Stimulated activated naive CD8-positive, alpha-beta T cell treated with anti-CD3 and anti-CD28 coated beads, Interleukin-15, amount 100 ng/mL, for 72 hours (primary cell): ENCODE results near the gene MTMR1.

Experiments used
- ATAC-seq: fragments of 150-1000 bp; cut with Tn5 transposase; 2 replicates; pipeline ENCODE4 v1.10.0; 2021; ENCODE audit warnings: mild to moderate bottlenecking, moderate library complexity
- DNase-seq, 2 donors: peaks; one replicate each; pipeline ENCODE4 v3.0.0; 2021 to 2022
- H3K27ac Mint-ChIP-seq, 2 donors: one replicate each; pipeline ENCODE4 v1.8.0; 2022; ENCODE audit warnings: mild to moderate bottlenecking in 2 of 2, mixed read lengths in 2 of 2, moderate library complexity in 2 of 2
- H3K27me3 Mint-ChIP-seq: one replicate; pipeline ENCODE4 v1.8.0; 2022; ENCODE audit warnings: mixed read lengths
- H3K4me1 Mint-ChIP-seq: one replicate; pipeline ENCODE4 v1.8.0; 2022; ENCODE audit warnings: mild to moderate bottlenecking, mixed read lengths
- H3K4me3 Mint-ChIP-seq, 2 donors: one replicate each; pipeline ENCODE4 v1.8.0; 2022; ENCODE audit warnings: mild to moderate bottlenecking in 2 of 2, mixed read lengths in 2 of 2, moderate library complexity in 1 of 2
- H3K9me3 Mint-ChIP-seq, 2 donors: one replicate each; pipeline ENCODE4 v1.8.0; 2022; ENCODE audit warnings: mixed read lengths in 2 of 2

MTMR1 gene

GRCh38 chrX:150765237-150765636 lies 72.0 kb downstream of the MTMR1 start:
- H3K27me3 Mint-ChIP-seq, result no peaks in the 10 kb centered on the region
- H3K9me3 Mint-ChIP-seq, result no peaks in the 10 kb centered on the region
- no peak for DNase-seq
- no peaks in the 10 kb centered on the region for H3K4me1 Mint-ChIP-seq
- ATAC-seq, result no peak
- H3K4me3 Mint-ChIP-seq, result no peak overlapping the region
- no peak overlapping the region for H3K27ac Mint-ChIP-seq

GRCh38 chrX:150765782-150766350 lies 72.7 kb downstream of the MTMR1 start:
- no peak overlapping the region for H3K27ac Mint-ChIP-seq
- H3K4me1 Mint-ChIP-seq, result no peaks in the 10 kb centered on the region
- H3K9me3 Mint-ChIP-seq, result no peaks in the 10 kb centered on the region
- no peak for ATAC-seq
- H3K4me3 Mint-ChIP-seq, result no peak overlapping the region
- no peaks in the 10 kb centered on the region for H3K27me3 Mint-ChIP-seq
- no peak for DNase-seq

GRCh38 chrX:150766351-150767044 lies 73.3 kb downstream of the MTMR1 start:
- ATAC-seq, result no peak

DNA sequence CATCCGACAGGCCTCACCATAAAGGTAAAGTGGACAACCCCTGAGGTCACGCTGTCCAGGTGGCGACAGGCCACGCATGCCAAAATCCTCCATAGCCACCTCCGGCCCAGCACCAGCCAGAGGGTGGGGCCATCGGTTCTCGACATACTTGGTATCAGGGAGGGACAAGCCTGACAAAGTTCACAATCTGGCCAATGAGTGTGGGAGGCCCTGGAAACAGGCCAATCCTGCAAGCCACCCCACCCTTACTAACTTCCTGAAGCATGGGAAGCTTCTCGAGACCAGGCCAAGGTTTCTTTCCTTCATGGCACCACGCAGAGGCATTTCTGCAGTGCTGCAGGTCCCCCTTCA lies 73.8 kb downstream of the MTMR1 start:
- DNase-seq (no peak), ATAC-seq (peak; percentile 5)
- no peaks in the 10 kb centered on the region for H3K9me3 Mint-ChIP-seq
- peak overlapping the region in 1 of 2 donors; percentile 78 for H3K27ac Mint-ChIP-seq
- peaks cover under 1% of the 10 kb centered on the region for H3K4me1 Mint-ChIP-seq
- H3K27me3 Mint-ChIP-seq, result no peaks in the 10 kb centered on the region
- no peak overlapping the region for H3K4me3 Mint-ChIP-seq

More at GRCh38 chrX:150766351-150767044, 73.3 kb downstream of the MTMR1 start:
- Mint-ChIP-seq H3K9me3 (no peaks in the 10 kb centered on the region), H3K4me3 (no peak overlapping the region), H3K27ac (peak overlapping the region in 1 of 2 donors; percentile 78), H3K27me3 (no peaks in the 10 kb centered on the region), H3K4me1 (no peaks in the 10 kb centered on the region)
- no peak for DNase-seq

GRCh38 chrX:150767475-150768131 lies 74.4 kb downstream of the MTMR1 start:
- no peak overlapping the region for H3K4me3 Mint-ChIP-seq
- peak; percentile 74 for ATAC-seq
- H3K27ac Mint-ChIP-seq, result peak overlapping the region in 1 of 2 donors; percentile 33
- H3K27me3 Mint-ChIP-seq, result no peaks in the 10 kb centered on the region
- no peaks in the 10 kb centered on the region for H3K9me3 Mint-ChIP-seq
- H3K4me1 Mint-ChIP-seq, result peaks cover 6% of the 10 kb centered on the region
- DNase-seq, result peak in 1 of 2 donors; percentile 18

GRCh38 chrX:150768132-150768485 lies 74.9 kb downstream of the MTMR1 start:
- DNase-seq, result no peak
- Mint-ChIP-seq H3K9me3 (no peaks in the 10 kb centered on the region), H3K27me3 (no peaks in the 10 kb centered on the region), H3K4me3 (no peak overlapping the region), H3K4me1 (peaks cover 6% of the 10 kb centered on the region), H3K27ac (peak overlapping the region in 1 of 2 donors; percentile 33)
- ATAC-seq, result no peak

DNA sequence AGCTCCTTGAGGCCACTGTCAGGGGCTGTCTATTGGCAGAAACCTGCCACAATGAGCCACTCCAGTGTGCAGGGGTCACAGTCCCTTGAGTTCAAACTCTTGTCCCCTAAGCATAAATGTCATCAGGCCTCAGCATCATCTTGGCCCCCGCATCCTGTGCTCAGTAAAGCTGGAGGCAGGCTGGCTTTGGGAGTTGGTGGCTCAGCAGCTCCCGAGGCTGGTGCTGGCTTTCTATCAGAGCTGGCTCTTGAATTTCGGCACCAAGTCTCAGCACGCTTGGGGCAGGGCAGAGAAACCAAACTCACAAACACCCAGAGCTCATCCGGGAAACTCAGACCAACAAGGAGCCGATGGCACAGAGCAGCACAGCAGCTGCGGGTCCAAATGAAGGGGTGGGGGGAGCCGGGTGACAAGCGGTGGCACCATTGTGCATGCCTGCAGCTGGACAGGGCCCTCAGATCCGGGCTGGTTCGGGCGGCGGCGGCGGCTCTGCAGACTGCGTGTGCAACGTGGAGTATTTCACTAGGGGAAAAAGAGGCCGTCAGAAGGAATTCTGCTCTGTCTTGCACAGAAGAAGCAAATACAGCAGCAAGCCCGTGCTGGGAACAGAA lies 75.5 kb downstream of the MTMR1 start:
- no peak for DNase-seq
- Mint-ChIP-seq H3K27me3 (no peaks in the 10 kb centered on the region), H3K4me1 (peaks cover 6% of the 10 kb centered on the region), H3K4me3 (no peak overlapping the region), H3K9me3 (no peaks in the 10 kb centered on the region), H3K27ac (no peak overlapping the region)
- no peak for ATAC-seq

DNA sequence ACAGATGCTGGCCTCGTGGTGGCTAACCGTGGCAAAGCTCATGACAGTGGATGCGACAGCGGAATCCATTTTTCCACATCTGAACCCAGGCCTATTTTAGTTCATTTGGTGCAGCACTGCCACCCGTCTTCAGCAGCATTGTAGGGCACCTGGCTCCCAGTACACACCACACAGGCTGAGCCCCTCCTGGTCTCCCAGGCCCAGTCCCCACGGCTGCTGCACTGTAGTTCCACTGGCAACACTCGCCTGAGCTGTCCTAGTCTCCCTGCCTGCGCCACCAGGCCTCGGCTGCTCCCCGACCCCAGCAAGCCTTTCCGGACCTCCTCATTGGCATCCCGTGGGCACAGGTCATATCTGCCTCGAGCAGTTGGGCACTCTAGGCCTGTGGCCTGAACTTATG lies 76.2 kb downstream of the MTMR1 start:
- H3K4me1 Mint-ChIP-seq, result peaks cover 6% of the 10 kb centered on the region
- no peak overlapping the region for H3K27ac Mint-ChIP-seq
- H3K4me3 Mint-ChIP-seq, result no peak overlapping the region
- no peaks in the 10 kb centered on the region for H3K9me3 Mint-ChIP-seq
- no peaks in the 10 kb centered on the region for H3K27me3 Mint-ChIP-seq
- ATAC-seq (no peak), DNase-seq (no peak)

- H3K4me3 Mint-ChIP-seq, result no peak overlapping the region
- ATAC-seq (no peak), DNase-seq (no peak)
- H3K4me1 Mint-ChIP-seq, result peaks cover 6% of the 10 kb centered on the region
- H3K27me3 Mint-ChIP-seq, result no peaks in the 10 kb centered on the region
- no peak overlapping the region for H3K27ac Mint-ChIP-seq
- no peaks in the 10 kb centered on the region for H3K9me3 Mint-ChIP-seq
Observed at GRCh38 chrX:150770623-150771022, 77.4 kb downstream of the MTMR1 start.

DNA sequence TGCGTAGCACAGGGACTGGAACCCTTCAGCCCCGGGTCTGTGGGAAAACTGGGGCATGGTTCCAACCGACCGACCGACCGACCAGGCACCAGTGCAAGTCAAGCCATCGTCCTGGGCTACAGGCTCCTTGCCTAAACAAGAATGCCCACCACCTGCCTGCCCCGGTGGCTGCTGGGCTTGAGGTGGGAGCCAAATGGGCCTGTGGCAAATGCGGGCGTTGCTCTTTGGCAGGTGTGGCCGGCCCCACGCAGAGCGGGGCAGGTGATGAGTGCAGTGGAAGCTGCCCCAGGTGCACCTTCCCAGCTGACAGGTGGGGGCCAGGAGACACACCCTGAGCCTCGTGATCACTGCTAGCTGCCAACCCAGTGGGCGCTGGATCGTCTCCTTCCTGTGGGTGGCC lies 77.9 kb downstream of the MTMR1 start:
- Mint-ChIP-seq H3K4me3 (no peak overlapping the region), H3K27me3 (no peaks in the 10 kb centered on the region), H3K9me3 (no peaks in the 10 kb centered on the region), H3K4me1 (peaks cover 6% of the 10 kb centered on the region), H3K27ac (no peak overlapping the region)
- ATAC-seq, result no peak
- no peak for DNase-seq

GRCh38 chrX:150772150-150772970 lies 79.2 kb downstream of the MTMR1 start:
- peak; percentile 70 for DNase-seq
- H3K4me3 Mint-ChIP-seq, result peak overlapping the region in 1 of 2 donors; percentile 6
- peak; percentile 80 for ATAC-seq
- H3K27ac Mint-ChIP-seq, result no peak overlapping the region
- H3K9me3 Mint-ChIP-seq, result no peaks in the 10 kb centered on the region
- H3K27me3 Mint-ChIP-seq, result no peaks in the 10 kb centered on the region
- H3K4me1 Mint-ChIP-seq, result peaks cover 6% of the 10 kb centered on the region

- no peak for ATAC-seq
- no peak overlapping the region for H3K4me3 Mint-ChIP-seq
- DNase-seq, result no peak
- H3K9me3 Mint-ChIP-seq, result no peaks in the 10 kb centered on the region
- H3K27ac Mint-ChIP-seq, result no peak overlapping the region
- H3K27me3 Mint-ChIP-seq, result no peaks in the 10 kb centered on the region
- H3K4me1 Mint-ChIP-seq, result peaks cover 9% of the 10 kb centered on the region
Observed at GRCh38 chrX:150773117-150773516, 79.9 kb downstream of the MTMR1 start.

DNA sequence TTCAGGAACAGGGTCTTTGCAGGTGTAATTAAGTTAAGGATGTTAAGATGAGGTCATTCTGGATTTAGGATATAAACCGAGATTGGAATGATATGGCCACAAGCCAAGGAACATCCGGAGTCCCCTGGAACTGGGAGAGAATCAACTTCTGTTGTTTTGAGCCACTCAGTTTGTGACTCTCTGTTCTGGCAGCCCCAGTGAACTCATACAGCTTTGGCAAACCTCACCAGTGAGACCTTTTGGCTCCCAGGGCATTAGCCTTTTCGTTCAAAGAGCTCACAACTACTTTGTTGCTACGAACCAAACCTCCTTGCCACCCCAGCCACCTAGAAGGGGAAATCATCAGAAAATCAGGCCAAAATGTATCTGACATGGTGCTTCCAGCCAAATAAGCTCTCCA lies 80.4 kb downstream of the MTMR1 start:
- no peaks in the 10 kb centered on the region for H3K9me3 Mint-ChIP-seq
- peaks cover 12% of the 10 kb centered on the region for H3K4me1 Mint-ChIP-seq
- no peak overlapping the region for H3K27ac Mint-ChIP-seq
- no peak overlapping the region for H3K4me3 Mint-ChIP-seq
- ATAC-seq (no peak), DNase-seq (no peak)
- no peaks in the 10 kb centered on the region for H3K27me3 Mint-ChIP-seq

GRCh38 chrX:150774798-150775568 lies 81.8 kb downstream of the MTMR1 start:
- DNase-seq, result no peak
- H3K9me3 Mint-ChIP-seq, result no peaks in the 10 kb centered on the region
- peaks cover 26% of the 10 kb centered on the region for H3K4me1 Mint-ChIP-seq
- no peaks in the 10 kb centered on the region for H3K27me3 Mint-ChIP-seq
- H3K27ac Mint-ChIP-seq, result peak overlapping the region in 1 of 2 donors; percentile 92
- H3K4me3 Mint-ChIP-seq, result no peak overlapping the region
- no peak for ATAC-seq
